GM19351 (cell line): ENCODE measurements around the gene PIK3CA.
"Not testable (repeated sequence)": the region's sequence is repeated elsewhere in the genome, so short reads cannot be mapped to it uniquely, and the experiment has no call there.

Experiments
- ATAC-seq: cut with Tn5 transposase; IDR thresholded peaks from one replicate; pipeline ENCODE4 v1.9.1; 2021; ENCODE audit warnings: mild to moderate bottlenecking, moderate library complexity; ENCODE audit not compliant: unreplicated experiment

PIK3CA gene

GRCh38 chr3:179194931-179195330, 46.8 kb downstream of the PIK3CA start:
- no peak for ATAC-seq

- peak; percentile 86 for ATAC-seq
Observed at GRCh38 chr3:179196098-179196497, 47.9 kb downstream of the PIK3CA start.

- ATAC-seq = no peak
Observed at GRCh38 chr3:179196700-179197099, 48.5 kb downstream of the PIK3CA start.

GRCh38 chr3:179200790-179201189, 52.6 kb downstream of the PIK3CA start:
- ATAC-seq = no peak

GRCh38 chr3:179215550-179215949, 67.4 kb downstream of the PIK3CA start:
- ATAC-seq = not testable (repeated sequence)

- not testable (repeated sequence) for ATAC-seq
Observed at GRCh38 chr3:179218213-179218612, 70.1 kb downstream of the PIK3CA start.

GRCh38 chr3:179223548-179223947, 75.4 kb downstream of the PIK3CA start:
- no peak for ATAC-seq

GRCh38 chr3:179224584-179224983, 76.4 kb downstream of the PIK3CA start:
- no peak for ATAC-seq

GRCh38 chr3:179227349-179227748, 79.2 kb downstream of the PIK3CA start:
- ATAC-seq = no peak

- ATAC-seq = peak; percentile 89
Observed at GRCh38 chr3:179229177-179229576, 81.0 kb downstream of the PIK3CA start.

GRCh38 chr3:179233043-179233442, 84.9 kb downstream of the PIK3CA start:
- ATAC-seq = no peak

GRCh38 chr3:179234199-179234598, 86.0 kb downstream of the PIK3CA start:
- ATAC-seq = no peak

- ATAC-seq = peak; percentile 83
Observed at GRCh38 chr3:179236669-179237301, 88.6 kb downstream of the PIK3CA start.

- ATAC-seq = peak; percentile 44
Observed at GRCh38 chr3:179240299-179240698, 92.1 kb downstream of the PIK3CA start.

- ATAC-seq = not testable (repeated sequence)
Observed at GRCh38 chr3:179242859-179243258, 94.7 kb downstream of the PIK3CA start.

- ATAC-seq = no peak
Observed at GRCh38 chr3:179244878-179245277, 96.7 kb downstream of the PIK3CA start.

GRCh38 chr3:179247289-179248015, 99.3 kb downstream of the PIK3CA start:
- ATAC-seq = no peak

GRCh38 chr3:179250803-179251476, 102.8 kb downstream of the PIK3CA start, which contains the start of gene KCNMB3:
Gene KCNMB3 (minus strand): TSS chr3:179251114. CDS start chr3:179250990, 124 bp downstream.
- no peak for ATAC-seq

- no peak for ATAC-seq
Observed at GRCh38 chr3:179256813-179257212, 108.7 kb downstream of the PIK3CA start.

- ATAC-seq = not testable (repeated sequence)
Observed at GRCh38 chr3:179257742-179258141, 109.6 kb downstream of the PIK3CA start.

GRCh38 chr3:179258820-179259219, 110.7 kb downstream of the PIK3CA start:
- no peak for ATAC-seq
